ENCODE results near the gene KISS1R.
A peak's percentile ranks its signal among the peaks of the same experiment; 100 is the strongest.

The KISS1R gene

GRCh38 chr19:939439-939838 lies 22.3 kb downstream of the KISS1R start:
- DNase-seq (ENCODE audit: low spot score), result no peak

GRCh38 chr19:939922-940321 lies 22.8 kb downstream of the KISS1R start:
- no peak for DNase-seq (ENCODE audit: low spot score)

GRCh38 chr19:940591-941291 lies 23.6 kb downstream of the KISS1R start:
- peak; percentile 54 for DNase-seq (ENCODE audit: low spot score)

GRCh38 chr19:941292-942132 lies 24.4 kb downstream of the KISS1R start:
- no peak for DNase-seq (ENCODE audit: low spot score)

GRCh38 chr19:942133-942645 lies 25.1 kb downstream of the KISS1R start:
- DNase-seq (ENCODE audit: low spot score), result no peak

- DNase-seq (ENCODE audit: low spot score), result no peak
These were observed 26.5 kb downstream of the KISS1R start for GRCh38 chr19:943551-944170.

GRCh38 chr19:944171-944567 lies 27.0 kb downstream of the KISS1R start:
- DNase-seq (ENCODE audit: low spot score), result no peak

GRCh38 chr19:944663-945241 lies 27.6 kb downstream of the KISS1R start:
- no peak for DNase-seq (ENCODE audit: low spot score)

- no peak for DNase-seq (ENCODE audit: low spot score)
These were observed 28.5 kb downstream of the KISS1R start for GRCh38 chr19:945401-946252.

GRCh38 chr19:947090-947706 lies 30.1 kb downstream of the KISS1R start:
- no peak for DNase-seq (ENCODE audit: low spot score)

GRCh38 chr19:947707-948539 lies 30.8 kb downstream of the KISS1R start:
- no peak for DNase-seq (ENCODE audit: low spot score)

- DNase-seq (ENCODE audit: low spot score), result no peak
These were observed 31.8 kb downstream of the KISS1R start for GRCh38 chr19:948842-949496.

GRCh38 chr19:950352-951066 lies 33.4 kb downstream of the KISS1R start:
- DNase-seq (ENCODE audit: low spot score), result no peak

GRCh38 chr19:952049-952679 lies 35.0 kb downstream of the KISS1R start:
- DNase-seq (ENCODE audit: low spot score), result no peak

- DNase-seq (ENCODE audit: low spot score), result no peak
These were observed 35.7 kb downstream of the KISS1R start for GRCh38 chr19:952680-953444.

- DNase-seq (ENCODE audit: low spot score), result no peak
These were observed 36.5 kb downstream of the KISS1R start for GRCh38 chr19:953445-954271.

- no peak for DNase-seq (ENCODE audit: low spot score)
These were observed 37.1 kb downstream of the KISS1R start for GRCh38 chr19:954272-954671.
